Measurements from ENCODE around the gene TAPBPL.

DNA sequence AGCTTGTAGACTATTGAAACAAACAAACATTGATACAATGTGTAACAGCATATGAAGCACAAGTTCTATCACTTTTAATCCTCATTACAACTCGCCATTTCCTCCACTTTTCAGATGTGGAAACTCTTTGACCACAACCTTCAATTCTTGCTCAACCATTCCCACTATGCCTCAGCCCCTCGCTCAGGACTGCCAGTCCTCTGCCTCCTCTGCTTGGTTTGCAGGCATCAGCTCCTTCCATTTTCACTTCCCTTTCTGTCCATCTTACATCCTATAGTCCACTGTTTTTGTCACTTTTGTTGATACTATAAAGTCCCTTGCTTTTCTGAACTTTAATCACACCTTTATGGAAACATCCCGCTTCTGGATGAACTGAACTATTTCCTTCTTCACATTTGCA lies 35.2 kb upstream of the TAPBPL start:
- no peak for TF ChIP-seq POLR2AphosphoS5 (IDR thresholded peaks at IDR 0.05)
- TF ChIP-seq, protein P1, sequence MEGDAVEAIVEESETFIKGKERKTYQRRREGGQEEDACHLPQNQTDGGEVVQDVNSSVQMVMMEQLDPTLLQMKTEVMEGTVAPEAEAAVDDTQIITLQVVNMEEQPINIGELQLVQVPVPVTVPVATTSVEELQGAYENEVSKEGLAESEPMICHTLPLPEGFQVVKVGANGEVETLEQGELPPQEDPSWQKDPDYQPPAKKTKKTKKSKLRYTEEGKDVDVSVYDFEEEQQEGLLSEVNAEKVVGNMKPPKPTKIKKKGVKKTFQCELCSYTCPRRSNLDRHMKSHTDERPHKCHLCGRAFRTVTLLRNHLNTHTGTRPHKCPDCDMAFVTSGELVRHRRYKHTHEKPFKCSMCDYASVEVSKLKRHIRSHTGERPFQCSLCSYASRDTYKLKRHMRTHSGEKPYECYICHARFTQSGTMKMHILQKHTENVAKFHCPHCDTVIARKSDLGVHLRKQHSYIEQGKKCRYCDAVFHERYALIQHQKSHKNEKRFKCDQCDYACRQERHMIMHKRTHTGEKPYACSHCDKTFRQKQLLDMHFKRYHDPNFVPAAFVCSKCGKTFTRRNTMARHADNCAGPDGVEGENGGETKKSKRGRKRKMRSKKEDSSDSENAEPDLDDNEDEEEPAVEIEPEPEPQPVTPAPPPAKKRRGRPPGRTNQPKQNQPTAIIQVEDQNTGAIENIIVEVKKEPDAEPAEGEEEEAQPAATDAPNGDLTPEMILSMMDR (IDR thresholded peaks at IDR 0.05): no peak

Data from sigmoid colon (tissue), 4 donors.